ENCODE results near the gene EMILIN1. TPM values are rescaled to one million over a fixed set of nuclear protein-coding genes. Genes with fewer than 3 reads are reported as not detected.
"Not testable (repeated sequence)": the region's sequence is repeated elsewhere in the genome, so short reads cannot be mapped to it uniquely, and the experiment has no call there.

Gene EMILIN1
- total and polyA plus RNA-seq, 2 of the 4 experiments (the other 2 are of a cell fraction), result 26.5 to 95.6 TPM

DNA sequence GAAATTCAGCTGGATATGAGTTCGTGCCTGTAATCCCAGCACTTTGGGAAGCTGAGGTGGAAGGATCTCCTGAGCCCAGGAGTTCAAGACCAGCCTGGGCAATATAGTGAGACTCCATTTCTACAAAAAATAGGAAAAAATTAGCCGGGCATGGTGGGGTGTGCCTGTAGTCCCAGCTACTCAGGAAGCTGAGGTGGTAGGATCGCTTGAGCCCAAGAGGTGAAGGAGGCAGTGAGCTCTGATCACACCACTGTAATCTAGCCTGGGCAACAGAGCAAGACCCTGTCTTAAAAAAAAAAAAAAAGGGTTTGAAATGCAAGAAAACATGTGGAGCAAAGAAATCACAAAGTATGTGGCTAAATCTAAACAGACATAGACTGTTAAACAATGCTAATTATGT is 30.7 kb downstream of the EMILIN1 start:
- in situ Hi-C loops (cut with MboI; ENCODE audit: low sequenced_read_pairs), result no loop called here
- POLR2A ChIA-PET (ENCODE audit: unreplicated experiment), result interaction anchor here (0.6 kb wide), 1 partner anchor 28 kb away, joined by 3 read pairs; no protein-coding TSS in a partner anchor

DNA sequence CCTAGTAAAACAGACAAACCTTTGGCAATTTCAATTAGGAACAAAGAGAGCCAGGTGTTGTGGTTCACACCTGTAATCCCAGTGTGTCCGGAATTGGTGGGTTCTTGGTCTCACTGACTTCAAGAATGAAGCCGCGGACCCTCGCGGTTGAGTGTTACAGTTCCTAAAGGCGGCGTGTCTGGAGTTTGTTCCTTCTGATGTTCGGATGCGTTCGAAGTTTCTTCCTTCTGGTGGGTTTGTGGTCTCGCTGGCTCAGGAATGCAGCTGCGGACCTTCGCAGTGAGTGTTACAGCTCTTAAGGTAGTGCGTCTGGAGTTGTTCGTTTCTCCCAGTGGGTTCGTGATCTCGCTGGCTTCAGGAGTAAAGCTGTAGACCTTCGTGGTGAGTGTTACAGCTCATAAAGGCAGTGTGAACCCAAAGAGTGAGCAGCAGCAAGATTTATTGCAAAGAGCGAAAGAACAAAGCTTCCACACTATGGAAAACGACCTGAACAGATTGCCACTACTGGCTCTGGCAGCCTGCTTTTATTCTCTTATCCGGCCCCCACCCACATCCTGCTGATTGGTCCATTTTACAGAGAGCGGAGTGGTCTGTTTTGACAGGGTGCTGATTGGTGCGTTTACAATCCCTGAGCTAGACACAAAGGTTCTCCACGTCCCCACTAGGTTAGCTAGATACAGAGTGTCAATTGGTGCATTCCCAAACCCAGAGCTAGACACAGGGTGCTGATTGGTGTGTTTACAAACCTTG is 32.4 kb downstream of the EMILIN1 start:
- POLR2A ChIA-PET (ENCODE audit: unreplicated experiment); H3K9me3 ChIP-seq (ENCODE audit: control insufficient read depth, insufficient read depth, low read length); H2AFZ ChIP-seq (replicated peaks; ENCODE audit: low read length, poor library complexity); H4K5ac ChIP-seq (ENCODE audit: low read depth, low read length); DNase-seq; H3K9ac ChIP-seq (ENCODE audit: low read depth, low read length); H2BK120ac ChIP-seq (ENCODE audit: low read depth, low read length); H3K14ac ChIP-seq (replicated peaks; ENCODE audit: low read depth, low read length); dilution Hi-C loops (cut with HindIII; ENCODE audit: low sequenced_read_pairs, unreplicated experiment); H3K79me1 ChIP-seq (ENCODE audit: low read depth in 1 of 2, low read length in 2 of 2); H2BK5ac ChIP-seq (ENCODE audit: low read depth, low read length, poor library complexity, severe bottlenecking); H3K4me3 ChIP-seq (ENCODE audit: insufficient read depth, low read depth, low read length); H3K56ac ChIP-seq (ENCODE audit: extremely low read depth, insufficient read depth, low read length); CTCF ChIA-PET; H3K9me1 ChIP-seq (ENCODE audit: insufficient read depth, low read length); H3K4ac ChIP-seq (ENCODE audit: low read depth, low read length); H3K4me1 ChIP-seq (ENCODE audit: control insufficient read depth, insufficient read depth, low read length); H4K20me1 ChIP-seq (ENCODE audit: insufficient read depth, low read length); H3K18ac ChIP-seq (ENCODE audit: low read depth, low read length); in situ Hi-C loops (cut with MboI; ENCODE audit: low sequenced_read_pairs); H3K27ac ChIP-seq (ENCODE audit: insufficient read depth, low read length); BruUV-seq (replicated peaks); ATAC-seq (ENCODE audit: low read depth); H2BK15ac ChIP-seq (ENCODE audit: low read depth, low read length); H3K36me3 ChIP-seq (ENCODE audit: control insufficient read depth, insufficient read depth, low read length); H4K91ac ChIP-seq (ENCODE audit: insufficient read depth, low read depth, low read length); H4K8ac ChIP-seq (ENCODE audit: low read depth in 2 of 2, low read length in 2 of 2); H2AK9ac ChIP-seq (replicated peaks; ENCODE audit: low read depth, low read length, poor library complexity); H3K23ac ChIP-seq (ENCODE audit: low read depth, low read length); H3K4me2 ChIP-seq (ENCODE audit: low read depth, low read length); intact Hi-C loops (cut with micrococcal nuclease); H2AK5ac ChIP-seq (ENCODE audit: low read depth, low read length); H2BK20ac ChIP-seq (ENCODE audit: low read depth, low read length): not testable (repeated sequence)
- H3K27me3 ChIP-seq (ENCODE audit: control insufficient read depth, insufficient read depth, low read length), result peaks cover 41% of the 10 kb centered on the region
- WGBS, 2 experiments (ENCODE audit: extremely low coverage in 2 of 2, insufficient read length in 1 of 2), result 82% methylated on average over 9 of the region's 24 CpGs; no CpG with 5 or more reads in 1 of the 2 experiments

More for the DNA sequence above, 30.7 kb downstream of the EMILIN1 start:
- Histone ChIP-seq H2BK15ac (ENCODE audit: low read depth, low read length) (no peak overlapping the region), H2AK5ac (ENCODE audit: low read depth, low read length) (no peak overlapping the region), H3K79me1 (ENCODE audit: low read depth in 1 of 2, low read length in 2 of 2) (no peaks in the 10 kb centered on the region), H3K9me3 (ENCODE audit: control insufficient read depth, insufficient read depth, low read length) (no peaks in the 10 kb centered on the region), H3K18ac (ENCODE audit: low read depth, low read length) (no peak overlapping the region), H3K27ac (ENCODE audit: insufficient read depth, low read length) (no peak overlapping the region), H3K4me3 (ENCODE audit: insufficient read depth, low read depth, low read length) (no peak overlapping the region), H2BK5ac (ENCODE audit: low read depth, low read length, poor library complexity, severe bottlenecking) (no peak overlapping the region), H2AFZ (replicated peaks; ENCODE audit: low read length, poor library complexity) (no peak overlapping the region), H3K27me3 (ENCODE audit: control insufficient read depth, insufficient read depth, low read length) (peaks cover 37% of the 10 kb centered on the region), H4K20me1 (ENCODE audit: insufficient read depth, low read length) (no peaks in the 10 kb centered on the region), H3K4me2 (ENCODE audit: low read depth, low read length) (no peak overlapping the region), H4K8ac (ENCODE audit: low read depth in 2 of 2, low read length in 2 of 2) (no peak overlapping the region), H3K9ac (ENCODE audit: low read depth, low read length) (no peak overlapping the region), H3K14ac (replicated peaks; ENCODE audit: low read depth, low read length) (no peak overlapping the region), H4K5ac (ENCODE audit: low read depth, low read length) (no peak overlapping the region), H3K4ac (ENCODE audit: low read depth, low read length) (no peak overlapping the region), H3K36me3 (ENCODE audit: control insufficient read depth, insufficient read depth, low read length) (no peaks in the 10 kb centered on the region), H3K56ac (ENCODE audit: extremely low read depth, insufficient read depth, low read length) (no peak overlapping the region), H2BK120ac (ENCODE audit: low read depth, low read length) (no peak overlapping the region), H3K23ac (ENCODE audit: low read depth, low read length) (no peak overlapping the region), H4K91ac (ENCODE audit: insufficient read depth, low read depth, low read length) (no peak overlapping the region), H2AK9ac (replicated peaks; ENCODE audit: low read depth, low read length, poor library complexity) (no peak overlapping the region), H3K9me1 (ENCODE audit: insufficient read depth, low read length) (no peaks in the 10 kb centered on the region), H3K4me1 (ENCODE audit: control insufficient read depth, insufficient read depth, low read length) (no peaks in the 10 kb centered on the region), H2BK20ac (ENCODE audit: low read depth, low read length) (no peak overlapping the region)
- TF ChIP-seq SMC3 (IDR thresholded peaks at IDR 0.05; ENCODE audit: low read depth, low read length) (no peak), CHD1 (IDR thresholded peaks at IDR 0.05; ENCODE audit: low read depth, low read length) (no peak), RAD21 (IDR thresholded peaks at IDR 0.05; ENCODE audit: low read length) (no peak), NFE2L2 (IDR thresholded peaks at IDR 0.05; ENCODE audit: low read depth, low read length) (no peak), ELK1 (IDR thresholded peaks at IDR 0.05; ENCODE audit: borderline replicate concordance, low read depth, low read length) (no peak)
- dilution Hi-C loops (cut with HindIII; ENCODE audit: low sequenced_read_pairs, unreplicated experiment), result no loop called here
- no TSS peak for BruUV-seq (replicated peaks)
- intact Hi-C loops (cut with micrococcal nuclease), result no loop called here
- WGBS, 2 experiments (ENCODE audit: extremely low coverage in 2 of 2, insufficient read length in 1 of 2), result no CpG with 5 or more reads among the region's 3 CpGs
- ATAC-seq (ENCODE audit: low read depth) (no peak), DNase-seq (no peak)
- CTCF ChIA-PET, result no interaction called here

Measured in IMR-90 (cell line).